GM10847 (cell line): Measurements from ENCODE around the gene HOXA3.

Source experiments
- POLR2A ChIP-seq: IDR thresholded peaks from 2 replicates; pipeline ENCODE4 v1.6.1; 2011; ENCODE audit not compliant: insufficient read length; ENCODE audit errors: extremely low read depth

Gene HOXA3

GRCh38 chr7:27110186-27111031 lies 42.0 kb downstream of the HOXA3 start:
- no peak for TF ChIP-seq POLR2A

- TF ChIP-seq POLR2A, result no peak
Observed at GRCh38 chr7:27109466-27110185, 42.8 kb downstream of the HOXA3 start.

- no peak for TF ChIP-seq POLR2A
Observed at GRCh38 chr7:27108390-27109127, 43.8 kb downstream of the HOXA3 start.

GRCh38 chr7:27107391-27108381 lies 44.7 kb downstream of the HOXA3 start:
- TF ChIP-seq POLR2A, result no peak

- no peak for TF ChIP-seq POLR2A
Observed at GRCh38 chr7:27106901-27107240, 45.5 kb downstream of the HOXA3 start.

GRCh38 chr7:27106181-27106900 lies 46.0 kb downstream of the HOXA3 start:
- TF ChIP-seq POLR2A, result no peak

- no peak for TF ChIP-seq POLR2A
Observed at GRCh38 chr7:27105301-27106031, 46.9 kb downstream of the HOXA3 start.

- no peak for TF ChIP-seq POLR2A
Observed at GRCh38 chr7:27104341-27105058, 47.9 kb downstream of the HOXA3 start.

- no peak for TF ChIP-seq POLR2A
Observed at GRCh38 chr7:27103489-27104226, 48.7 kb downstream of the HOXA3 start.

- TF ChIP-seq POLR2A, result no peak
Observed at GRCh38 chr7:27102581-27103442, 49.6 kb downstream of the HOXA3 start, which contains the start of gene HOXA2. HOXA2 (minus strand) TSS chr7:27102683; CDS start chr7:27102500, 183 bp downstream.

- TF ChIP-seq POLR2A, result no peak
Observed at GRCh38 chr7:27101957-27102580, 50.3 kb downstream of the HOXA3 start.
